GM23248 (cell line): ENCODE results near the gene KRT80. TPM values are rescaled to one million over a fixed set of nuclear protein-coding genes. Genes with fewer than 3 reads are reported as not detected.

Experiments
- DNase-seq: peaks from one replicate; pipeline ENCODE4 v3.0.0-alpha.2; 2015
- H2AFZ ChIP-seq: fragments of 200-600 bp; sonication (generic); 2 replicates; pipeline ENCODE4 v1.6.1; 2016; ENCODE audit warnings: antibody characterized with exemption
- H3F3A ChIP-seq: fragments of 200-600 bp; sonication (generic); 2 replicates; pipeline ENCODE4 v1.6.1; 2016; ENCODE audit warnings: mild to moderate bottlenecking, antibody characterized with exemption, mixed run types; ENCODE audit not compliant: insufficient read depth
- H3K27ac ChIP-seq: fragments of 200-600 bp; sonication (generic); 2 replicates; pipeline ENCODE4 v1.5.1; 2016; ENCODE audit warnings: mild to moderate bottlenecking
- H3K27me3 ChIP-seq: fragments of 200-600 bp; sonication (generic); replicated peaks from 2 replicates; pipeline ENCODE4 v1.6.1; 2016; ENCODE audit warnings: mild to moderate bottlenecking; ENCODE audit not compliant: insufficient read depth
- H3K36me3 ChIP-seq: fragments of 200-600 bp; sonication (generic); 2 replicates; pipeline ENCODE4 v1.6.1; 2016; ENCODE audit warnings: low read depth, mild to moderate bottlenecking
- H3K4me1 ChIP-seq: fragments of 200-600 bp; sonication (generic); 2 replicates; pipeline ENCODE4 v1.6.1; 2016; ENCODE audit warnings: mild to moderate bottlenecking; ENCODE audit not compliant: insufficient read depth
- H3K4me2 ChIP-seq: fragments of 200-600 bp; sonication (generic); one replicate; pipeline ENCODE4 v1.6.1; 2016; ENCODE audit warnings: mild to moderate bottlenecking; ENCODE audit not compliant: unreplicated experiment
- H3K4me3 ChIP-seq: fragments of 200-600 bp; sonication (generic); 2 replicates; pipeline ENCODE4 v1.5.1; 2016; ENCODE audit warnings: mild to moderate bottlenecking
- H3K79me2 ChIP-seq: fragments of 200-600 bp; sonication (generic); 2 replicates; pipeline ENCODE4 v1.6.1; 2016; ENCODE audit warnings: mild to moderate bottlenecking; ENCODE audit not compliant: insufficient read depth
- H3K9ac ChIP-seq: fragments of 200-600 bp; sonication (generic); 2 replicates; pipeline ENCODE4 v1.6.1; 2016; ENCODE audit warnings: mild to moderate bottlenecking
- H3K9me2 ChIP-seq: fragments of 200-600 bp; sonication (generic); 2 replicates; pipeline ENCODE4 v1.6.1; 2016; ENCODE audit warnings: mixed run types, mild to moderate bottlenecking, moderate library complexity; ENCODE audit not compliant: insufficient read depth
- H3K9me3 ChIP-seq: fragments of 200-600 bp; sonication (generic); one replicate; pipeline ENCODE4 v1.6.1; 2017; ENCODE audit warnings: low read depth
- H4K20me1 ChIP-seq: fragments of 200-600 bp; sonication (generic); 2 replicates; pipeline ENCODE4 v1.6.0; 2016; ENCODE audit not compliant: insufficient read depth
- EZH2 ChIP-seq: fragments of 200-600 bp; sonication (generic); IDR thresholded peaks from 2 replicates; pipeline ENCODE4 v1.6.1; 2018; ENCODE audit warnings: antibody characterized with exemption, mild to moderate bottlenecking; ENCODE audit not compliant: insufficient read depth, poor library complexity, severe bottlenecking
- EZH2phosphoT487 ChIP-seq: fragments of 200-600 bp; sonication (generic); IDR thresholded peaks from 2 replicates; pipeline ENCODE4 v1.6.1; 2018; ENCODE audit warnings: antibody characterized with exemption, moderate library complexity, mild to moderate bottlenecking, low read depth; ENCODE audit not compliant: insufficient read depth
- WGBS, 2 experiments: methylation state at CpG; one replicate each; pipeline ENCODE4 v1.1.6; 2015 to 2017; ENCODE audit warnings: low lambda C conversion rate in 2 of 2, low coverage in 1 of 2; ENCODE audit errors: missing lambda C conversion rate in 2 of 2; 5-methylcytosine and 5-hydroxymethylcytosine counted together
- in situ Hi-C: fragments of 300-500 bp; cut with MboI; formaldehyde crosslinking; loops from 2 replicates; pipeline ENCODE4 v1.15.0; 2020
- polyA plus RNA-seq: library from polyadenylated mRNA; unstranded; fragments of >200 nt; fragmentation: Nextera tagmentation; extraction: Ambion mirVana; gene quantifications from 2 replicates; pipeline ENCODE4 v1.2.1, GENCODE V29; 2016
- total RNA-seq: library from RNA; depleted of rRNA; stranded (reverse); fragments of >200 nt; shearing (Covaris generic); gene quantifications from 2 replicates; pipeline ENCODE4 v1.2.3, GENCODE V29; 2014

The KRT80 gene
- total and polyA plus RNA-seq, 2 experiments from 2014 or later: 0.65 to 1.3 TPM

DNA sequence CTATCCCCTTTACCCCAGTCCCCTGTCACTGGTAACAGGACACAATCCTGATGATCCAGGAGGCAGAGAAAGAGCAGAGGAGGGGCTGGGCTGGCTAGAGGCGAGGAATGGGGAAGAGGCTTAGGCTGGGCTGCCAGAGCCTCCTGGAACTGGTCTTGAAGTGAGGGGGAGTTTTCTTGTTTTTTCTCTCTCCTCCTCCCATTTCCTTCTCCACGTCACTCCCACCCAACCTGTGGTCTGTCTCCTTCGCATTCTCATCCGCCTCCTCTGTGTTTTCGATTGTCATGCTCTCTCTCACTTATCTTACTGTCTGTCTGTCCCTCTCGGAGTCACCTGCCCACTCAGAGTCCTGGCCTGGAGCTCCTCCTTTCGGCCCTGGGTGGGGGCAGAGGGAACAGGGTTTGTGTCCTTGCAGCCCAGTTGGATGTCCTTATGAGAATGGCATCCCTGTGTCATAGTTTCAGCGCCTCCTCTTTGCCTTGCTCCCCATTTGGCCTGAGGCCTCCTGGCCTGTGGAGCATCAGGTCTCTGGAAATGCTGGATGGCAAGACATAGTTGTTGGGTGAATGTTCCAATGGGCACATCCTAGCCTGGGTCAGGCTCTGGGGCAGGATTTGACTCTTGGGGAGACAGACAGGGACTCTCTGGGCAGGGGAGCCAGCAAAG lies 3.4 kb upstream of the KRT80 start:
- no peak overlapping the region for H3K4me2 ChIP-seq
- H3K9me3 ChIP-seq: no peaks in the 10 kb centered on the region
- H3K27ac ChIP-seq: no peak overlapping the region

DNA sequence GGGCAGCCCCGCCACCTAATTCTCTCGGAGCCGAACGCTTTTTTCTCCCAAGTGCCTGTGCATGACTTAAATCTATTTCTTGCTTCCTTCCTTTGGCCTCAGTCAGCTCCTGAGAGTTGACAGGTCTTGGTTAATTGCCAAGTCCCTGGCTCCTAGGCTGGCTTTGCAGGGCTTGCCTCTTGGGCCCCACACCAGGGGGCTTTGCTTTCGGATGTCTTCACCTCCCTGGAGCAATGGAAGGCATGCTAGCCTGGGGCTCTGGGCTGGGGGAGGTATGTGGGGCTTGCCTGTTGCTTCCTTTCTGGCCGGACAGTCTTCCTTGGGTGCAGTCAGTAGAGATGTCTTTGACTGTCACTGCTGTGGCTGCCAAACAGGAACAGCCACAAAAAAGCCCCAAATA lies 2.2 kb upstream of the KRT80 start:
- Histone ChIP-seq H3K4me3 (no peak overlapping the region), H2AFZ (no peak overlapping the region), H3K9ac (no peak overlapping the region), H3K36me3 (no peaks in the 10 kb centered on the region), H3K79me2 (no peaks in the 10 kb centered on the region), H4K20me1 (no peaks in the 10 kb centered on the region), H3K4me2 (no peak overlapping the region), H3K4me1 (peaks cover 70% of the 10 kb centered on the region), H3K27ac (no peak overlapping the region), H3K27me3 (no peaks in the 10 kb centered on the region), H3F3A (no peaks in the 10 kb centered on the region), H3K9me2 (no peaks in the 10 kb centered on the region), H3K9me3 (no peaks in the 10 kb centered on the region)
- DNase-seq: no peak
- WGBS, 2 experiments: 94 to 97% methylated on average over 6 of the region's 6 CpGs
- in situ Hi-C loops: no loop called here
- TF ChIP-seq EZH2 (no peak), EZH2phosphoT487 (no peak)

More for the DNA sequence above, 3.4 kb upstream of the KRT80 start:
- DNase-seq: no peak
- H3K9me2 ChIP-seq: no peaks in the 10 kb centered on the region
- no peaks in the 10 kb centered on the region for H3F3A ChIP-seq
- H3K9ac ChIP-seq: no peak overlapping the region
- no peaks in the 10 kb centered on the region for H4K20me1 ChIP-seq
- TF ChIP-seq EZH2: no peak
- no peak for TF ChIP-seq EZH2phosphoT487
- no peaks in the 10 kb centered on the region for H3K36me3 ChIP-seq
- WGBS, 2 experiments: 86 to 91% methylated on average over 8 of the region's 8 CpGs
- H3K27me3 ChIP-seq: no peaks in the 10 kb centered on the region
- H3K4me1 ChIP-seq: peaks cover 57% of the 10 kb centered on the region
- no peaks in the 10 kb centered on the region for H3K79me2 ChIP-seq
- no peak overlapping the region for H2AFZ ChIP-seq
- in situ Hi-C loops: no loop called here
- H3K4me3 ChIP-seq: no peak overlapping the region

DNA sequence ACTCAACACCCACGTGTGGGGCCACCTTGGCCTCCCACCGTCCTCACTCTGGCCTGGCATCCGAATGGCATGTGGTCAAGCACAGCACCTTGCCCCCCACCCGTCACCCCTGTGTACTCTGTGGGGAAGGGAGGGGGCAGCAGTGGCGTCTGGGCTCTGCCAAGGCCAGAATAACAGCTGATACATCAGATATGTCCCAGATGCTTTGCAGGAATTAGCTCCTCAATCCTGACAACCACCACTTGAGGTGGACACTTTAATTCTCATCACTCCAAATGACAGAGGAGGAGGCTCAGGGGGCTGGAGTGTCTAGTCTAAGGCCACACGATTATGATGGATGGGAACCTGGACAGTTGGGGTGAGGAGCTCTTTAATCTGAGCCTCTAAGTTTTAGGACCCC lies 1.7 kb upstream of the KRT80 start:
- H3K27ac ChIP-seq: no peak overlapping the region
- in situ Hi-C loops: no loop called here
- no peaks in the 10 kb centered on the region for H3F3A ChIP-seq

DNA sequence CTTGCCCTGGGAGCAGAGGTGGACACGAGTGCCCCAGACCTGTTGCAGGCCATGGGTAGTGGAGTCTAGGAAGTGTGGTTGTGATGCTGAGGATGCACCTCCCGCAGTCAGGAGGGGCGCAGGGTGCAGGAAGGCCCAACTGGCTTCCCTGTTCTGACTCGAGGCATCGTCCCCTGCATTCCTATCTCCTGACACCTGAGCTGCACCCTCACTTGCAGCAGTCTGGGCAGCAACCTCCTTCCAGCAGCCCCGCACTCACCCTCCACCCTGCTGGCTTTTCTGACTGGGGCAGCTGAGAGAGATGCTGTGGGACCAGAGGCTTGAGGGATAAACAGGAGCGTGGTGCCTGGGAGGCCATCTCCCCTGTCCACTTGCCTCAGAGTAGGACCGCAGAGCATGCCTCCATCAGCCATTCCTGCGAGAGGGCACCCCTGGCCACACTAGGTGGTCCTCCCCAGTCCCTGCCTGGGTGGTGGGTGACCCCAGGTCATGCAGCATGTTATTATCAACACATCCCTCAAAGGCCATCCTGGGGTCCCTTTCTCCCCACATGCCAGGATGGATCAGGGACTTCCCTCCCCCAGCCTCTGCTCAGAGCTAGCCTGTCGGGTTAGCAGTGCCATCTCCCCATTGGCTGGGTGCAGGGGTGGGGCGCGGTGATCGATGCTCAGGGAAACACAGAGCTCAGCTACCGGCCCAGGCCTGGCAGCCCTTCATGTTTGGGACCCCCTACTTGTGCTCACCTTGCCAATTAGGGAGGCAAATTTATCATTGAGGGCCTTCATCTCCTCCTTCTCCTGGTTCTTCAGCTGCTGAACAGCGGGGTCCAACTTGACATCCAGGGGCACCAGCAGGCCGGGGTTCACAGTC lies 719 bp downstream of the KRT80 start:
- Histone ChIP-seq H3K79me2 (no peaks in the 10 kb centered on the region), H3F3A (peaks cover 10% of the 10 kb centered on the region; the same call in 1 of the 2 replicates), H2AFZ (no peak overlapping the region), H3K9me2 (no peaks in the 10 kb centered on the region), H3K27ac (no peak overlapping the region; the same call in 1 of the 2 replicates), H3K36me3 (no peaks in the 10 kb centered on the region), H3K9me3 (no peaks in the 10 kb centered on the region), H3K4me3 (no peak overlapping the region), H3K4me2 (peak overlapping the region; percentile 59), H4K20me1 (no peaks in the 10 kb centered on the region), H3K9ac (0 out of 2 replicates have a peak overlapping the region, but pooled peaks have one; percentile 16), H3K4me1 (peaks cover 69% of the 10 kb centered on the region), H3K27me3 (no peaks in the 10 kb centered on the region)
- in situ Hi-C loops: no loop called here
- peak; percentile 47 for DNase-seq
- TF ChIP-seq EZH2phosphoT487: no peak
- no peak for TF ChIP-seq EZH2
- 75 to 78% methylated on average over 16 of the region's 16 CpGs for WGBS, 2 experiments

More for the DNA sequence above, 1.7 kb upstream of the KRT80 start:
- Histone ChIP-seq H4K20me1 (no peaks in the 10 kb centered on the region), H3K27me3 (no peaks in the 10 kb centered on the region), H3K9me2 (no peaks in the 10 kb centered on the region), H3K9ac (no peak overlapping the region), H3K9me3 (no peaks in the 10 kb centered on the region), H2AFZ (no peak overlapping the region), H3K36me3 (no peaks in the 10 kb centered on the region), H3K79me2 (no peaks in the 10 kb centered on the region), H3K4me1 (peaks cover 68% of the 10 kb centered on the region), H3K4me3 (no peak overlapping the region), H3K4me2 (no peak overlapping the region)
- TF ChIP-seq EZH2 (no peak), EZH2phosphoT487 (no peak)
- no peak for DNase-seq
- 96% methylated on average over 5 of the region's 6 CpGs for WGBS, 2 experiments
